ENCODE results near the gene HSD17B2. TPM values are rescaled to one million over a fixed set of nuclear protein-coding genes. Genes with fewer than 3 reads are reported as not detected.

The HSD17B2 gene
- total RNA-seq, 2 donors from 2014 or later: not detected

- no peaks in the 10 kb centered on the region for H3K36me3 Mint-ChIP-seq (ENCODE audit: low read depth)
- no peak overlapping the region for H3K27ac Mint-ChIP-seq
- no peaks in the 10 kb centered on the region for H3K36me3 ChIP-seq (ENCODE audit: control insufficient read depth, insufficient read depth, low read length)
- H3K27me3 ChIP-seq (ENCODE audit: control insufficient read depth, insufficient read depth, low read length, poor library complexity, severe bottlenecking): peaks cover 65% of the 10 kb centered on the region
- no peaks in the 10 kb centered on the region for H3K9me3 Mint-ChIP-seq
- TF ChIP-seq, protein P1, sequence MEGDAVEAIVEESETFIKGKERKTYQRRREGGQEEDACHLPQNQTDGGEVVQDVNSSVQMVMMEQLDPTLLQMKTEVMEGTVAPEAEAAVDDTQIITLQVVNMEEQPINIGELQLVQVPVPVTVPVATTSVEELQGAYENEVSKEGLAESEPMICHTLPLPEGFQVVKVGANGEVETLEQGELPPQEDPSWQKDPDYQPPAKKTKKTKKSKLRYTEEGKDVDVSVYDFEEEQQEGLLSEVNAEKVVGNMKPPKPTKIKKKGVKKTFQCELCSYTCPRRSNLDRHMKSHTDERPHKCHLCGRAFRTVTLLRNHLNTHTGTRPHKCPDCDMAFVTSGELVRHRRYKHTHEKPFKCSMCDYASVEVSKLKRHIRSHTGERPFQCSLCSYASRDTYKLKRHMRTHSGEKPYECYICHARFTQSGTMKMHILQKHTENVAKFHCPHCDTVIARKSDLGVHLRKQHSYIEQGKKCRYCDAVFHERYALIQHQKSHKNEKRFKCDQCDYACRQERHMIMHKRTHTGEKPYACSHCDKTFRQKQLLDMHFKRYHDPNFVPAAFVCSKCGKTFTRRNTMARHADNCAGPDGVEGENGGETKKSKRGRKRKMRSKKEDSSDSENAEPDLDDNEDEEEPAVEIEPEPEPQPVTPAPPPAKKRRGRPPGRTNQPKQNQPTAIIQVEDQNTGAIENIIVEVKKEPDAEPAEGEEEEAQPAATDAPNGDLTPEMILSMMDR (conservative IDR thresholded peaks at IDR 0.05): no peak
- no peak overlapping the region for H3K4me3 ChIP-seq (ENCODE audit: low read length)
- 92 to 100% methylated on average over 1 of the region's 2 CpGs for WGBS, 2 experiments (ENCODE audit: insufficient coverage in 1 of 2, insufficient read length in 1 of 2)
- DNase-seq: no peak
- peaks cover 4% of the 10 kb centered on the region for H3K4me1 ChIP-seq (ENCODE audit: control insufficient read depth, insufficient read depth, low read length)
- no peak overlapping the region for H3K27ac ChIP-seq (ENCODE audit: low read depth, low read length)
- peaks cover 56% of the 10 kb centered on the region for H3K27me3 Mint-ChIP-seq (ENCODE audit: insufficient read depth)
- H3K9ac ChIP-seq (ENCODE audit: extremely low read depth, low read length, poor library complexity, severe bottlenecking): no peak overlapping the region
- peaks cover 26% of the 10 kb centered on the region for H3K4me1 Mint-ChIP-seq
- no peak overlapping the region for H3K4me3 Mint-ChIP-seq
- peaks cover 3% of the 10 kb centered on the region for H3K9me3 ChIP-seq (ENCODE audit: control insufficient read depth, low read length)
Observed at GRCh38 chr16:82092711-82093110, 57.7 kb downstream of the HSD17B2 start.

- H3K27ac Mint-ChIP-seq: no peak overlapping the region
- TF ChIP-seq, protein P1 (conservative IDR thresholded peaks at IDR 0.05): no peak
- peaks cover 23% of the 10 kb centered on the region for H3K4me1 Mint-ChIP-seq
- no peak overlapping the region for H3K9ac ChIP-seq (ENCODE audit: extremely low read depth, low read length, poor library complexity, severe bottlenecking)
- H3K4me3 Mint-ChIP-seq: no peak overlapping the region
- peaks cover 4% of the 10 kb centered on the region for H3K4me1 ChIP-seq (ENCODE audit: control insufficient read depth, insufficient read depth, low read length)
- no peak overlapping the region for H3K4me3 ChIP-seq (ENCODE audit: low read length)
- H3K9me3 Mint-ChIP-seq: no peaks in the 10 kb centered on the region
- peaks cover 66% of the 10 kb centered on the region for H3K27me3 Mint-ChIP-seq (ENCODE audit: insufficient read depth)
- no peak for DNase-seq
- no peaks in the 10 kb centered on the region for H3K36me3 Mint-ChIP-seq (ENCODE audit: low read depth)
- no peak overlapping the region for H3K27ac ChIP-seq (ENCODE audit: low read depth, low read length)
- no peaks in the 10 kb centered on the region for H3K9me3 ChIP-seq (ENCODE audit: control insufficient read depth, low read length)
- peaks cover 76% of the 10 kb centered on the region for H3K27me3 ChIP-seq (ENCODE audit: control insufficient read depth, insufficient read depth, low read length, poor library complexity, severe bottlenecking)
- no peaks in the 10 kb centered on the region for H3K36me3 ChIP-seq (ENCODE audit: control insufficient read depth, insufficient read depth, low read length)
Observed at GRCh38 chr16:82093666-82094300, 58.7 kb downstream of the HSD17B2 start.

- Histone ChIP-seq H3K27me3 (ENCODE audit: control insufficient read depth, insufficient read depth, low read length, poor library complexity, severe bottlenecking) (peaks cover 84% of the 10 kb centered on the region), H3K4me1 (ENCODE audit: control insufficient read depth, insufficient read depth, low read length) (peaks cover 4% of the 10 kb centered on the region), H3K36me3 (ENCODE audit: control insufficient read depth, insufficient read depth, low read length) (no peaks in the 10 kb centered on the region), H3K9me3 (ENCODE audit: control insufficient read depth, low read length) (peaks cover 7% of the 10 kb centered on the region), H3K4me3 (ENCODE audit: low read length) (no peak overlapping the region), H3K9ac (ENCODE audit: extremely low read depth, low read length, poor library complexity, severe bottlenecking) (no peak overlapping the region), H3K27ac (ENCODE audit: low read depth, low read length) (no peak overlapping the region)
- Mint-ChIP-seq H3K4me1 (peaks cover 19% of the 10 kb centered on the region), H3K27me3 (ENCODE audit: insufficient read depth) (peaks cover 66% of the 10 kb centered on the region), H3K4me3 (no peak overlapping the region), H3K9me3 (peaks cover 2% of the 10 kb centered on the region), H3K27ac (no peak overlapping the region), H3K36me3 (ENCODE audit: low read depth) (no peaks in the 10 kb centered on the region)
- 41 to 70% methylated on average over 5 to 7 of the region's 8 CpGs for WGBS, 2 experiments (ENCODE audit: insufficient coverage in 1 of 2, insufficient read length in 1 of 2)
- DNase-seq: peak; percentile 56
- TF ChIP-seq, protein P1 (conservative IDR thresholded peaks at IDR 0.05): no peak
Observed at GRCh38 chr16:82094942-82095540, 60.0 kb downstream of the HSD17B2 start.

Data from endodermal cell (in vitro differentiated cells).